Measurements from ENCODE around the gene IL10RA. TPM values are rescaled to one million over a fixed set of nuclear protein-coding genes. Genes with fewer than 3 reads are reported as not detected.

IL10RA gene
- total and polyA plus RNA-seq, 9 of the 15 experiments (the other 6 are each of a cell fraction or from before 2014, with no cell fraction given), result 0.17 to 17.3 (median 2.9) TPM

GRCh38 chr11:117985953-117986887 lies at the start of gene IL10RA (continued):
- TF ChIP-seq U2AF1 (optimal IDR thresholded peaks at IDR 0.05; ENCODE audit: low read depth, low read length) (peak; percentile 90), CEBPZ (IDR thresholded peaks at IDR 0.05; ENCODE audit: borderline replicate concordance, low read depth, low read length) (no peak), RERE (CRISPR knock-in tag; IDR thresholded peaks at IDR 0.05; ENCODE audit: borderline replicate concordance) (no peak), ZFPM2 (CRISPR knock-in tag; IDR thresholded peaks at IDR 0.05) (no peak), ZNF384 (IDR thresholded peaks at IDR 0.05; ENCODE audit: low read depth, low read length) (no peak), FOXK2 (conservative IDR thresholded peaks at IDR 0.05 in 1 of 2, IDR thresholded peaks at IDR 0.05 in 1 of 2; ENCODE audit: low read depth in 2 of 2) (0 out of 4 replicates have a peak, but pooled peaks of 1 of the 2 experiments have one; percentile 28), ZKSCAN3 (CRISPR knock-in tag; IDR thresholded peaks at IDR 0.05) (no peak), SP1 (CRISPR knock-in tag; IDR thresholded peaks at IDR 0.05) (peak; percentile 70; the same call in 1 of the 2 replicates), ZC3H4 (CRISPR knock-in tag; IDR thresholded peaks at IDR 0.05; ENCODE audit: borderline replicate concordance) (peak; percentile 68; the same call in 1 of the 2 replicates), NELFE (IDR thresholded peaks at IDR 0.05; ENCODE audit: insufficient read depth, insufficient read length) (no peak), ZNF436 (CRISPR knock-in tag; IDR thresholded peaks at IDR 0.05) (no peak)
- TF ChIP-seq, protein P1, sequence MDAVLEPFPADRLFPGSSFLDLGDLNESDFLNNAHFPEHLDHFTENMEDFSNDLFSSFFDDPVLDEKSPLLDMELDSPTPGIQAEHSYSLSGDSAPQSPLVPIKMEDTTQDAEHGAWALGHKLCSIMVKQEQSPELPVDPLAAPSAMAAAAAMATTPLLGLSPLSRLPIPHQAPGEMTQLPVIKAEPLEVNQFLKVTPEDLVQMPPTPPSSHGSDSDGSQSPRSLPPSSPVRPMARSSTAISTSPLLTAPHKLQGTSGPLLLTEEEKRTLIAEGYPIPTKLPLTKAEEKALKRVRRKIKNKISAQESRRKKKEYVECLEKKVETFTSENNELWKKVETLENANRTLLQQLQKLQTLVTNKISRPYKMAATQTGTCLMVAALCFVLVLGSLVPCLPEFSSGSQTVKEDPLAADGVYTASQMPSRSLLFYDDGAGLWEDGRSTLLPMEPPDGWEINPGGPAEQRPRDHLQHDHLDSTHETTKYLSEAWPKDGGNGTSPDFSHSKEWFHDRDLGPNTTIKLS (IDR thresholded peaks at IDR 0.05; ENCODE audit: borderline replicate concordance, low read depth), result peak; percentile 76
- TF ChIP-seq, protein P2, sequence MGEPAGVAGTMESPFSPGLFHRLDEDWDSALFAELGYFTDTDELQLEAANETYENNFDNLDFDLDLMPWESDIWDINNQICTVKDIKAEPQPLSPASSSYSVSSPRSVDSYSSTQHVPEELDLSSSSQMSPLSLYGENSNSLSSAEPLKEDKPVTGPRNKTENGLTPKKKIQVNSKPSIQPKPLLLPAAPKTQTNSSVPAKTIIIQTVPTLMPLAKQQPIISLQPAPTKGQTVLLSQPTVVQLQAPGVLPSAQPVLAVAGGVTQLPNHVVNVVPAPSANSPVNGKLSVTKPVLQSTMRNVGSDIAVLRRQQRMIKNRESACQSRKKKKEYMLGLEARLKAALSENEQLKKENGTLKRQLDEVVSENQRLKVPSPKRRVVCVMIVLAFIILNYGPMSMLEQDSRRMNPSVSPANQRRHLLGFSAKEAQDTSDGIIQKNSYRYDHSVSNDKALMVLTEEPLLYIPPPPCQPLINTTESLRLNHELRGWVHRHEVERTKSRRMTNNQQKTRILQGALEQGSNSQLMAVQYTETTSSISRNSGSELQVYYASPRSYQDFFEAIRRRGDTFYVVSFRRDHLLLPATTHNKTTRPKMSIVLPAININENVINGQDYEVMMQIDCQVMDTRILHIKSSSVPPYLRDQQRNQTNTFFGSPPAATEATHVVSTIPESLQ (CRISPR knock-in tag; IDR thresholded peaks at IDR 0.05), result peak; percentile 80; the same call in 1 of the 2 replicates
